Daoy (cell line): ENCODE data around the gene ZNF679. TPM values are rescaled to one million over a fixed set of nuclear protein-coding genes. Genes with fewer than 3 reads are reported as not detected.
"Not testable (repeated sequence)": the region's sequence is repeated elsewhere in the genome, so short reads cannot be mapped to it uniquely, and the experiment has no call there.

Experiments used
- DNase-seq: peaks from one replicate; pipeline ENCODE4 v3.0.0-alpha.2; 2015; ENCODE audit warnings: low read depth
- total RNA-seq: library from RNA; depleted of rRNA; stranded (reverse); fragments of >200 nt; shearing (Covaris generic); gene quantifications from 2 replicates; pipeline ENCODE4 v1.2.3, GENCODE V29; 2014; rRNA removed

ZNF679 gene
- total RNA-seq, result not detected in 2 replicates

DNA sequence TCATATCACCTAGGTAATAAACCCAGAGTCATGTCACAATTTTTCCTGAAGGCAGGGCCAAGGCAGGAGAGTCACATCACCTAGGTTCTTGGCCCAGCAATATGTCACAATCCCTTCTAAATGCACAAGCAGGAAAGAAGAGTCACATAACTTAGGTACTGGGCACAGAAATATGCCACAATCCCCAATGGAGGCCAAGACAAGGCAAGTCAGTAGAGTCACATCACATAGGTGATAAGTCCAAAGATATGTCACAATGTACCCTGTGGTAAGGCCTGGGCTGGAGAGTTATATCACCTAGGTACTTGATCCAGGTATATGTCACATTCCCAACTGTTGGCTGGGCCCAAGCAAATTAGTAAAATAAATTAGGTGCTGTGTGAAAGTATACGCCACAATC lies at the start of gene ZNF679:
Gene ZNF679 (plus strand): TSS at position 301 of the 400 bp plus-strand sequence. CDS start 20,644 bp downstream, outside the sequence.
- not testable (repeated sequence) for DNase-seq

DNA sequence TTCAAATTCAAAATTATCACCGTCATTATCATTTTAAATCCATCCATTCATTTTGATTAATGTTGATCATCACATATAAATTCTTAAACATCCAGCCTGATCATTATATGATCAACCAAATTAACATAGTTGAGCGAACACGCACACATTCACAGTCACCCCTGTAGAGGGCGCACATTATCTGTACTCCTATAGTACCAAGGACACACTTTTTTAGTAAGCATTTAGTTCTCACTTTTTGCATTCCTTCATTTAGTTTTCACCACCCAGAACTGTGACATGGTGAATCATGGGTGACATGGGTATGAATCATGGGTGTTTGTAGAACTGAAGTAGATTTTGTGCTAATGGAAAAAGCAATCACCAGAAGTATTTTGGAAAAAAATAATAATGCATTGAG lies 47.3 kb upstream of the ZNF679 start:
- no peak for DNase-seq

DNA sequence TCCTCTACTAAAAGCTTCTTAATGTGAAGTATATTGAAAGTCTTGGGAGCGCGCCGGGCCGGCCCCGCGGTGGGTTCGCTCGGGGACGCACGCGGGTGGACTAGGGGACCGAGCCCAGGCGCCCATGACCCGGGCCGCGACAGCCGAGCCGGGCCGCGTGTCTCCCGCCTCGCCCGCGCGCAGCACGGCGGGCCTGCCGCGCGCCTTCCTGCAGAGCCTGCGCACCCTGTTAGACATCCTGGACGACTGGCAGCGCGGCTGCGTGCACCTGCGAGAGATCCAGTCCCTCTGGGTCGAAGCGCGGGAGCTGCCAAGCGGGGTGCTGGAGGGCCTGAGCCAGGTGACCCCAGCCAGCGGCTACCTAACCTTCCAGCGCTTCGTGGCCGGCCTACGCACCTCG lies 46.7 kb upstream of the ZNF679 start:
- no peak for DNase-seq

DNA sequence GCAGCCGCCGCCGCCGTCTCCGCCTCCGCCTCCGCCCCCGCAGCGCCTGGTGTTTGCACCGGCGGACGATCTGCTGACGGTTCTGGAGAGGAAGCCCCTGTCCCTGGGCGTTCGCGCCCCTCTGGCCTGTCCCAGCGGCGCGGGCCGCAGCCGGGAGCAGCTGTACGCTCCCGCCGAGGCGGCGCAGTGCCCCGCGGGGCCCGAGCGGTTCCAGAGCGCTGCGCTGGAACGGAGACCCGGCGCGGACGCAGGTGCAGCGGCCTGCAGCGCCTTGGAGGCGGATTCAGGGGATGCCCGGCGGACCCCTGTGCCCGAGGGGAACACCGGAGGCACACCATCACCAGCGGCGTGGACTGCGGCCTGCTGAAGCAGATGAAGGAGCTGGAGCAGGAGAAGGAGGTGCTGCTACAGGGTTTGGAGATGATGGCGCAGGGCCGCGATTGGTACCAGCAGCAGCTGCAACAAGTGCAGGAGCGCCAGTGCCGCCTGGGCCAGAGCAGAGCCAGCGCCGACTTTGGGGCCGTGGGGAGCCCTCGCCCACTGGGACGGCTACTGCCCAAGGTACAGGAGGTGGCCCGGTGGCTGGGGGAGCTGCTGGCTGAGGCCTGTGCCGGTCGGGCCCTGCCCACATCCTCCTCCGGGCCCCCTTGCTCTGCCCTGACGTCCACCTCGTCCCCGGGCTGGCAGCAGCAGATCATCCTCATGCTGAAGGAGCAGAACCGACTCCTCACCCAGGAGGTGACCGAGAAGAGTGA lies 46.1 kb upstream of the ZNF679 start:
- no peak for DNase-seq

DNA sequence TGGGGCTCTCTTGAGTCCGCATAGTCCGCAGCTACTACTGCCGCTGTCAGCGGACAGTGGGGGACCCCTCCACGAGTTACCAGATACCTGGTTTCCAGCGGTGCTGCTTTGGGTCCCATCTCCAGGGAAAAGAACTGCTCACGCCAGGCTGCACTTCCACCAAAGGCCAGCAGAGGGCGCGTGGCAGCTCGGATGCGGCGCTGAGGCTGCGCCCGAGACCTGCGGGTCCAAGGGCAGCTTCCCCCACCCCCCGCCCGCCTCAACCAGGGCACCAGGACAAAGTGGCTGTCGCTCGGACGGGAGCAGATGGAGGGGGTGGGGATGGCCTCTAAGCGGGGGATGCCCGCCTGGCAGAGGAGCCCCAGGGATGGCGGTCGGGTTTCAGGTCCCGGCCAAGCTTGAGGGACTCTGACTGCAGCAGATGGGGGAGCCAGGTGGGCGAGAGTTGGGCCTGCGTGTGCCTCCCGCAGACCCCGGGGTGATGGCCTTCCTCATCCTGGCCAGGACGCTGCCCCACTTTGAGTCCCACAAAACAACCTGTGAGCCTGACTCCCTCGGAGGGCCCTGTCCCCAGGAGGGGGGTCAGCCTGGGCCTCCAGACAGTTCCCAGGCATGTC lies 45.0 kb upstream of the ZNF679 start:
- DNase-seq, result no peak

DNA sequence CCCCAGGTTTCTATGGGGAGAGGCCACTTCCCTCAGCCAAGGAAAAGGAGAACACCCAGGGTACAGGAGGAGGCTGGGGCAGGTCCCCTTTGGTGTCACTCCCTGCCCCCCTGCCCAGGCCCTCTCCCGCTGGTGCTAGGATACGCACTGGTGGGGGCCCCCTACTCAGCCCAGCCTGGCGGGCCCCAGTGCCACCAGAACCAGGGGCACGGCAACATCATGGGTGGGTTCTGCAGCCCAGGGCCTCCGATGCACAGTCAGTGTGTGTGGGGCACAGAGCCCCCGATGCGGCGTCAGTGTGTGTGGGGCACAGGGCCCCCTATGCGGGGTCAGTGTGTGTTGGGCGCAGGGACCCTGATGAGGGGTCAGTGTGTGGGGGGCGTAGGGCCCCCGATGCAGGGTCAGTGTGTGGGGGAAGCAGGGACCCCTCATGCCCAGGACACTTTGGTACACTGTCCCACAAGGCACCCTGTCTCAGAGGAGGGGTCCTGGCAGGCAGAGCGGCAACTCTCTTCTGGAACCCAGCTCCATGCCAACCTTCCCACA lies 44.4 kb upstream of the ZNF679 start:
- no peak for DNase-seq

DNA sequence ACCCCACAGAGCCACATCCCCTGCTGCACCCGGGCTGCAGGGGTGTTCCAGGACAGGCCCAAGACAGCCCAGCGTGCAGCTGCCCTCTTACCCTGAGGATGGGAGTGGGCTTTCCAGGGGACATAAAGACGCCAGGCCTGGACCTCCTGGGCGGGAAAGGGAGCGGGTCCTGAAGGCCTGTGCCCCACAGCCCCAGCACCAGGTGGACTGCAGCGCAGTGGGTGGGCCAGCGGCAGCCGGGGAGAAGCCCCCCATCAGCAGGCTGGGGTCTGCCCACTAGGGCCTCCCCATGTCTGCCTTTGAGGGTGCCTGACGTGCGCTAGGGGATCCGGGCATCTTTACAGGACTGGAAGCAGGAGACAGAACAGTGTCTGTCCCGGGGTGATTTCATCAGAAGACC lies 43.9 kb upstream of the ZNF679 start:
- DNase-seq, result no peak

DNA sequence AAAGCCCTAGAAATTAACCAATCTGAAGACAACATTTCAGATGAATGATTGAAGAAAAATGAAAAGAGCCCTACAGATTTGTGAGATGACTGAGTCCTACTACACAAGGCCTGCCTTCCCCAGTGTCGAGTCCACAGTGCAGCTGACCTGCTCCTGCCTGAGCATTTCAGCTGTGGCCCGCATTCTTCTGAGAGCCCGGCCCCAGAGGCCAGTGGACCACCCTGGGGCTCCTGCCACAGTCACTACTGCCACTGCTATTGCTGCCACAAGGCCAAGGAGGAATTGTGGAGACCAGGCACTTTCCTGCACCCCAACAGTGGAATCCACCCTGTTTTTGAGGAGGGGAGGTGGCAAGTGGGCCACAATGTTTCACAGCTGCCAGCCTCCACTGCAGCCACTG lies 40.9 kb upstream of the ZNF679 start:
- no peak for DNase-seq

DNA sequence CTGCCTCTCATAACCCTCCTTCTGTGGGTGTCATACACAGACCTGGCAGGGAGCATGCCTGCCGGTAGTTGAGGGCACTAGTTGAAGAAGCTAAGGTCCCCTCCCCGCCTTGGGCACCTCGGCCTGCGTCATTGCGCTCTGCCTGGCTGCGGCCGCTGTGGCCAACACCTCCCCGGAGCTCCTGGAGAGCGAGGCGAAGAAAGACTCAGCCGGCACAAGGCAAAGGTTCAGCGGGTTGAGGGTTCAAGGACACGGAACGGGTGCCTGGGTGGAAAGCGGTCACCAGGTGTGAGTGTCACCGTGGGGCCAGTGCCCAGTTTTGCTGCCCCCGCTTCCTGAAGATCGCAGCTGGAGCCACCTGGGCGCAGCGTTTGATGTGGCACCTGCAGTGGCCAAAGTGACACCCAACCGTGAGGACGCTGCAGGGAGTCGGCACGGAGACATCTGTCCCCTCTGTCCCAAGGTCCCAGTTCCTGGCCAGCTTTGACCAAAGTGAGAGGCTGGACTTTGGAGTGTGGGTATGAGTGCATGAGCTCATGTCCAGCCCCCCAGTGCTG lies 36.0 kb upstream of the ZNF679 start:
- DNase-seq, result no peak

DNA sequence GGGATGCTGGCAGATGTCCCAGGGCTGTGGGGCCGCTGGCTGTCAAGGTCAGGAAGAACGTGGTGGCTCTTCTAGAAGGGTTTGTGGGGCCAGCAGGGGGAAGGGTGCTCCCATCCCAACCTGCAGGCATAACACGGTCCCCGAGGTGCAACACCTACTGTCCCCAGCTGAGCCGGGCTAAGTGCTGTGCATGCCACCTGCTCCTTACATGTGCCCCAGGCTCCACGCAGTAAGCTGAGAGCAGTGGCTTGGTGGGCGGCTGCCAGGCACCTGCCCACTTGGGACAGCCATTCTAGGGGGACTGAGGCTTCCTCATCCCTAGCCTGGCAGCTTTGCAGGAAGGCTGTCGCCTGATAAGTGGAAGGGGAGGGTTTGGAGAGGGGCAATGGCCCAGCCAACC lies 35.5 kb upstream of the ZNF679 start:
- DNase-seq, result no peak

DNA sequence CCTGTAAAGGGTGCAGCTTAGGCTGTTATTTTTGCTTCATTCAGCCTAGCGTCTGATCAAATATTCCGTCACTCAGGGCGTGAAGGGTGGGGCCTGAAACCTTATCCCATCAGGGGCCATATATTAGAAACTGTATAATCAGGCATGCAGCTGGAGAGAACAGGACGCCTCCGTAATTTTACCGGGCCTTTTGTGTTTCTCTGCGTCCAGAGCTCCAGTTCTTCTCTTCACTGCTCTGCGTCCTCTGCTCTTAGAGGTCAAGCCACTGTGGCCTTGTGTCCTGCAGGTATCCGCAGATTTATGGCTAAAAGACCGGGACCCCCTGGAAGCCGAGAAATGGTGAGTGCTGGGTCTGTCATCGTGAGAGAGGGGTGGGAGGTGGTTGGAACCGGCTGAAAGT lies 21.4 kb upstream of the ZNF679 start, which contains the start of gene ZNF735:
Gene ZNF735 (plus strand): TSS at position 301 of the 400 bp plus-strand sequence. CDS start 0 bp downstream, at position 301.
- DNase-seq, result no peak

DNA sequence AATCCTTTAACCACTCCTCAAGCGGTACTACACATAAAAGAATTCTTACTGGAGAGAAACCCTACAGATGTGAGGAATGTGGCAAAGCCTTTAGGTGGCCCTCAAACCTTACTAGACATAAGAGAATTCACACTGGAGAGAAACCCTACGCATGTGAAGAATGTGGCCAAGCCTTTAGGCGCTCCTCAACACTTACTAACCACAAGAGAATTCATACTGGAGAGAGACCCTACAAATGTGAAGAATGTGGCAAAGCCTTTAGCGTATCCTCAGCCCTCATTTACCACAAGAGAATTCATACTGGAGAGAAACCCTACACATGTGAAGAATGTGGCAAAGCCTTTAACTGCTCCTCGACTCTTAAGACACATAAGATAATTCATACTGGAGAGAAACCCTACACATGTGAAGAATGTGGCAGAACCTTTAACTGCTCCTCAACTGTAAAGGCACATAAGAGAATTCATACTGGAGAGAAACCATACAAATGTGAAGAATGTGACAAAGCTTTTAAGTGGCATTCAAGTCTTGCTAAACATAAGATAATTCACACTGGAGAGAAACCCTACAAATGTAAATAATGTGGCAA lies 8.5 kb upstream of the ZNF679 start:
- not testable (repeated sequence) for DNase-seq

DNA sequence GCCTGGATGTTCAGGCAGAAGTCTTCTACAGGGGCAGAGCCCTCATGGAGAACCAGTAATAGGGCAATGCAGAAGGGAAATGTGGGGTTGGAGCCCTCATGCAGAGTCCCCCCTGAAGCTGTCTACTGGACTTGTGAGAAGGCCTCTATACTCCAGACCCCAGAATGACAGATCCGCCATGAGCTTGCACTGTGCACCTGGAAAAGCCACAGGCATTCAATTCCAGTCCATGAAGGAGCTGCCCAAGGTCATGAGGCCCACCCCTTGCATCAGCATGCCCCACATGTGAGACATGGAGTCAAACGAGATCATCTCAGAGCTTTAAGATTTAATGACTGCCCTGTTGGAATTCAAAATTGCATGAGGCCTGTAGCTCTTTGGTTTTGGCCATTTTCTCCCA lies 4.9 kb upstream of the ZNF679 start:
- no peak for DNase-seq

DNA sequence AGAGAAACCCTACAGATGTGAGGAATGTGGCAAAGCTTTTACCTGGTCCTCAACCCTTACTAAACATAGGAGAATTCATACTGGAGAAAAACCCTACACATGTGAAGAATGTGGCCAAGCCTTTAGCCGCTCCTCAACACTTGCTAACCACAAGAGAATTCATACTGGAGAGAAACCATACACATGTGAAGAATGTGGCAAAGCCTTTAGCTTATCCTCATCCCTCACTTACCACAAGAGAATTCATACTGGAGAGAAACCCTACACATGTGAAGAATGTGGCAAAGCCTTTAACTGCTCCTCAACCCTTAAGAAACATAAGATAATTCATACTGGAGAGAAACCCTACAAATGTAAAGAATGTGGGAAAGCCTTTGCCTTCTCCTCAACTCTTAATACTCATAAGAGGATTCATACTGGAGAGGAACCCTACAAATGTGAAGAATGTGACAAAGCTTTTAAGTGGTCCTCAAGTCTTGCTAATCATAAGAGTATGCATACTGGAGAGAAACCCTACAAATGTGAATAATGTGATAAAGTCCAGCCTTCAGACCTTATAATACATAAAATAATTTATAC lies 38.2 kb downstream of the ZNF679 start:
- DNase-seq, result no peak

DNA sequence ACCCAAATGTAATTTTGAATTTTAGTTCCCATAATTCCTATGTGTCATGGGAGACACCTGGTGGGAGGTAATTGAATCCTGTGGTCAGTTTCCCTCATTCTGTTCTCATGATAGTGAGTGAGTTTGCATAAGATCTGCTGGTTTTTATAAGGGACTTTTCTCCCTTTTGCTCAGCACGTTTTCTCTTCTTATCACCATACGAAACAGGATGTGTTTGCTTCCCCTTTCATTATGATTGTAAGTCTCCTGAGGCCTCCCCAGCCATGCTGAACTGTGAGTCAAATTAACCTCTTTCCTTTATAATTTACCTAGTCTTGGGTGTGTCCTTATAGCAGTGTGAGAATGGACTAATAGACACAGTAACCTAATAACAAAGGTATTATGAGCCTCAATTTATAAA lies 49.4 kb downstream of the ZNF679 start:
- DNase-seq, result no peak

DNA sequence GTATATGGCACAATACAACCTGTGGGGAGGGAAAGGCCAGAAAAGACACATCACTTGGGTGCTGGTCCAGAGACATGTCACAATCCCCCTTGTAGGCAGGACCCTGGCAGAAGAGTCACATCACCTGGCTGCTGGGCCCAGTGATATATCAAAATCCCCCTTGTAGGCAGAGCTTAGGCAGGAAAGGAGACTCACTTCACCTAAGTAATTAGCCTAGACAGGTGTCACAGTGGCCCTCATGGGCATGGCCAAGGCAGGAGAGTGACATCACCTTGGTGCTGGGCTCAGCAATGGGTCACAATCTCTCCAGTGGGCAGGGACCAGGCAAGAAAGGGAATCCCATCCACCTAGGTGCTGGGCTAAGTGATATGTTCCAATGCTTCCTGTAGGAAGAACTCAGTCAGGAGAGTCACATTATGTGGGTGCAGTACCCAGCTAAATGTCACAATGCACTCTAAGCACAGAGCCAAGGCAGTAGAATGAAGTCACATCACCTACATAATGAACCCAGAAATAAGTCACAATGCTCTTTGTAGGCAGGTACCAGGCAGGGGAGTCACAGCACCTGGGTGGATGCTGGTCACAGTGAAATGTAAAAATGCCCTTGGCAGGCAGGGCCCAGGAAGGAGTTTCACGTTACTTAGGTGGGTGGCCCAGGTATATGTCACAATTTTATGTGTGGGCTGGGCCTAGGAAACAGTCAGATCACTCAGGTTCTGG lies 66.6 kb downstream of the ZNF679 start:
- no peak for DNase-seq

DNA sequence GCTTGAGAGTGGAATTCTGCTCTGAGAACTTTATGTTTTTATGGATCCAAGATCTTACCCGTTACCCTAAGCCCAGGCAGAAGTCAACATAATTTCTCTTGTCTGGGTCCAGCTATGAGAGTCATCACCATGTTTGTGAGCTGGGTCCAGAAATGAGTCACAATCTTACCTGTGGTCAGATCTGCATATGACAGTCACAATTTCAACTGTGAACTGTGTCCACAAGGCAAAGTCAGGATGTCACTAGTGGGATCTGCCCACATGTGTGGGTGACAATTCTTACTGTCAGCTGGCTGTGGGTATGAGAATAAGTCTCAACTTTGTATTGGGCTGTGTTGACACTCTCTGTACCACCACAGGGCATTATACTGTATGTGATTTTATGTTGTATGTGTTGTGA lies 69.1 kb downstream of the ZNF679 start:
- DNase-seq, result not testable (repeated sequence)

DNA sequence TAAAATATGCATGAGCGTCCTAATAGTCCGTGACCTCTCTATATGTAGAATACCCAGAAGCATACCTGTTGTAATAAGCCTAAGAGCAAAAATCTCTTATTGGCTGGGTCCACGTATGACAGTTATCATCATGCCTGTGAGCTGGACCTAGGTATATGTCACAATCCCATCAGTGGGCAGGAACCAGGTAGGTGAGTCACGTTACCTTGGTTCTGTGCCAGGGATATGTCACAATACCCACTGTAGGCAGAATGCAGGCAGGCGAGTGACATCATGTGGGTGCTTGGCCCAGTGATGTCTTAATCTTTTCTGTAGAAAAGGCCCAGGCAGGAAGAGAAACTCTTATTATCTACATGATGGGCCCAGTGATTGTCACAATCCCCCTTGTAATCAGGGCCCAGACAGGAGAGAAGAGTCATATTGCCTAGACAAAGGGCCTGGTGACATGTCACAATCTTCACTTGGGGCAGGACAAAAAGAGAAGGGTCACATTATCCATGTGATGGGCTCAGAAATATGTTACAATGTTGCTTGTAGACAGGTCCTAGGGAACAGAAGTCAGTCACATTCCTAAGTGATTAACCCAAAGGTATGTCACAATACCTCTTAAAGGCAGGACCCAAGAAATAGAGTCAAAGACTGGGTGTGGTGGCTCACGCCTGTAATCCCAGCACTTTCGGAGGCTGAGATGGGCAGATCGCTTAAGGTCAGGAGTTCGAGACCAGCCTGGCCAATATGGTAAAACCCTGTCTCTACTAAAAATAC lies 72.5 kb downstream of the ZNF679 start:
- no peak for DNase-seq

DNA sequence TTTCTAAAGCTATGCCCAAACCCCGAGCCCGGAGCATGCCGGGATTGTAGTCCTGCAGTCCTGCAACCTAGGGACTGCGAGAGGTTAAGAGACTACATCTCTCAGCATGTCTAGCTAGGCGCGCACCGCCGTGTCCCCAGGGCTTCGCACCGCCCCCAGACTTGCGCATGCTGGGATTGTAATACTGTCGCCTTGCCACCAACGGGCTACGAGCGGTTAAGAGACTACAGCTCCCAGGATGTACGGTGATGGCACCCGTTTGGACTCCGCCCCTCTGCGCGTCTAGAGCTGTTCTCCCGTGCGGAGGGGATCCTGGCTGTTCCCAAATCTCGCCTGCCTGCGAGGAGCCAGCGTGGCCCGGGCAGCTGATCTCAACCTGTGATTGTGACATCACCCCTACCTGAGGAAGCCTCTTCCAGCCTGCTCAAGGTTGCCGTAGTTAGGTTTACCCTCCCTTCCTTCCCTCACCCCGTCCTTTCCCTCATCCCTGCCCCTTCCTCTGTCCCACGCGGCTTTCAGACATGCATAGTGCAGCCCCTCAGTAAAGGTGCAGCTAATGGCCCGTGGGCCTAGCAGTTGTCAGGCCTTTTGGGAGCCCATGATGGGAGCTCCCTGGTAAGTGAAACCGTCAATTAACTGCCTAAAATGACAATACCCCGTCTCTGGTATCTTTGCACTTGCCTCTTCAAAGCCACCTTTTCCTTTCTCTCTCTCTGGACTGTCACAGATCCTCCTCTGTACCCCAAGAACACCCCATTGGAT lies 79.2 kb downstream of the ZNF679 start:
- DNase-seq, result peak; percentile 94

DNA sequence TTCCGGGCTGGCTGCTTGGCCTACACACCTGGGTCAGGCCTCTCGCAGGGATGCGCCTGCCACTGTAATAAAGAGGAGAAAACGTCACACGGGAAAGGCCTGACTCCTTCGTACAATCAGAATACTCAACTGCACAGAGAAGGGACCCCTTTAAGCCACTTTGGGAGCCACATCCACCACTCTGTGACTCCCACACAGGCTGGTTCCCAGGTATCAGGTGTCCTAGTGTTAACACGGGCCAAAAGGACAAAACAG lies 79.7 kb downstream of the ZNF679 start:
- no peak for DNase-seq
